A549 (cell line): ENCODE measurements around the gene BRSK2. TPM values are rescaled to one million over a fixed set of nuclear protein-coding genes. Genes with fewer than 3 reads are reported as not detected.
"Not testable (repeated sequence)": the region's sequence is repeated elsewhere in the genome, so short reads cannot be mapped to it uniquely, and the experiment has no call there.

ENCODE experiments used
- ATAC-seq, 2 experiments: fragments of 200-7000 bp in 1 of 2; fragments of >200 bp in 1 of 2; cut with Nextera tagmentation in 1 of 2; cut with Tn5 transposase in 1 of 2; 3 replicates each; pipeline versions ENCODE4 v1.8.0 to v1.9.1; 2018 to 2020; ENCODE audit warnings: mild to moderate bottlenecking in 1 of 2, moderate library complexity in 1 of 2
- CTCF ChIA-PET: fragments of 300-600 bp; sonication (Branson Sonifier 250); formaldehyde crosslinking; extraction: SDS; loops from one replicate; lab custom pipeline; 2021; ENCODE audit warnings: antibody characterized with exemption, inconsistent platforms; lab: Yijun Ruan, JAX
- POLR2A ChIA-PET: fragments of 350-600 bp; formaldehyde crosslinking; extraction: SDS; loops from one replicate; lab custom pipeline; 2021; ENCODE audit warnings: antibody characterized with exemption, inconsistent platforms; lab: Yijun Ruan, JAX
- DNase-seq, 2 experiments: peaks; one replicate each; pipeline versions ENCODE4 v3.0.0 to v3.0.0-alpha.2; 2011 to 2016; ENCODE audit warnings: low read depth in 1 of 2, low spot score in 1 of 2
- FAIRE-seq: peaks from 2 replicates; lab custom pipeline; 2011; peaks lifted over from hg19 to GRCh38; lab: Jason Lieb, UNC
- H3K27ac ChIP-seq, 2 experiments: fragments of >200 bp; sonication (Bioruptor Twin); formaldehyde crosslinking; 3 replicates each; pipeline ENCODE4 v1.5.1; 2016 to 2017
- H3K4me1 ChIP-seq: fragments of >200 bp; sonication (Bioruptor Twin); formaldehyde crosslinking; 3 replicates; pipeline ENCODE4 v1.6.1; 2016
- H3K4me2 ChIP-seq: fragments of >200 bp; sonication (Bioruptor Twin); formaldehyde crosslinking; 3 replicates; pipeline ENCODE4 v1.6.1; 2016
- H3K4me3 ChIP-seq: fragments of >200 bp; sonication (Bioruptor Twin); formaldehyde crosslinking; 3 replicates; pipeline ENCODE4 v1.5.1; 2016
- H3K9me3 ChIP-seq: fragments of >200 bp; sonication (Bioruptor Twin); formaldehyde crosslinking; 3 replicates; pipeline ENCODE4 v1.6.1; 2016
- BHLHE40 ChIP-seq: IDR thresholded peaks from 2 replicates; pipeline ENCODE4 v1.6.1; 2012; ENCODE audit warnings: low read depth, low read length, inconsistent platforms
- CEBPB ChIP-seq, 2 experiments: fragments of >200 bp in 1 of 2; sonication (Bioruptor Twin) in 1 of 2; formaldehyde crosslinking in 1 of 2; IDR thresholded peaks; 2 replicates each; pipeline ENCODE4 v1.6.1; 2012 to 2016
- EHMT2 ChIP-seq: fragments of 200-600 bp; sonication (generic); IDR thresholded peaks from 2 replicates; pipeline ENCODE4 v1.6.1; 2016; ENCODE audit warnings: antibody characterized with exemption, low read depth, mild to moderate bottlenecking, moderate library complexity
- GATA3 ChIP-seq: IDR thresholded peaks from 2 replicates; pipeline ENCODE4 v1.6.1; 2012; ENCODE audit warnings: borderline replicate concordance
- HEYL ChIP-seq: fragments of 250-450 bp; sonication (Bioruptor Pico); IDR thresholded peaks from 2 replicates; pipeline ENCODE4 v1.8.0; 2021; ENCODE audit warnings: mild to moderate bottlenecking, moderate library complexity
- HOXB5 ChIP-seq: fragments of 250-450 bp; sonication (Bioruptor Pico); IDR thresholded peaks from 2 replicates; pipeline ENCODE4 v1.5.0; 2020; ENCODE audit warnings: mild to moderate bottlenecking, moderate library complexity
- MAZ ChIP-seq: fragments of 150-350 bp; IDR thresholded peaks from 2 replicates; pipeline ENCODE4 v1.6.1; 2014; ENCODE audit warnings: antibody characterized with exemption, low read depth, low read length, borderline replicate concordance
- RCOR1 ChIP-seq: fragments of 150-350 bp; IDR thresholded peaks from 2 replicates; pipeline ENCODE4 v1.6.1; 2014; ENCODE audit warnings: antibody characterized with exemption, low read length, low read depth
- SMC3 ChIP-seq: fragments of >200 bp; sonication (Bioruptor Twin); formaldehyde crosslinking; IDR thresholded peaks from 3 replicates; pipeline ENCODE4 v1.6.1; 2018; ENCODE audit warnings: inconsistent platforms
- ZC3H11A ChIP-seq: fragments of 450-650 bp; IDR thresholded peaks from 2 replicates; pipeline ENCODE4 v1.6.1; 2014; ENCODE audit warnings: antibody characterized with exemption, mild to moderate bottlenecking
- ZFP36 ChIP-seq: fragments of 450-650 bp; IDR thresholded peaks from 2 replicates; pipeline ENCODE4 v1.6.1; 2014; ENCODE audit warnings: borderline replicate concordance; ENCODE audit not compliant: partially characterized antibody
- ZNF302 ChIP-seq: fragments of 250-450 bp; sonication (Bioruptor Pico); IDR thresholded peaks from 2 replicates; pipeline ENCODE4 v1.9.0; 2021; ENCODE audit warnings: inconsistent platforms, mild to moderate bottlenecking, moderate library complexity
- WGBS: methylation state at CpG from one replicate; pipeline ENCODE4 v1.1.6; 2017; ENCODE audit errors: missing lambda C conversion rate; 5-methylcytosine and 5-hydroxymethylcytosine counted together
- polyA plus RNA-seq, 4 experiments: library from polyadenylated mRNA; depleted of rRNA in 3 of 4; stranded (reverse); fragments of >200 nt; fragmentation: RNase III in 1 of 4; extraction: RNeasy Plus Mini Kit Qiagen cat#74134 plus additional on column Dnase treatment in 1 of 4; gene quantifications; 2 replicates in 3 of 4; 3 replicates in 1 of 4; pipeline ENCODE4 v1.2.3, GENCODE V29; 2011 to 2017
- TF ChIP-seq, protein P1 (sequence below): fragments of 150-350 bp; IDR thresholded peaks from 2 replicates; pipeline ENCODE4 v1.6.1; 2014; ENCODE audit warnings: low read depth, mild to moderate bottlenecking, low read length
- TF ChIP-seq, protein P2 (sequence below): fragments of >200 bp; sonication (Bioruptor Twin); formaldehyde crosslinking; IDR thresholded peaks from 2 replicates; pipeline ENCODE4 v1.6.1; 2016
- TF ChIP-seq, protein P3 (sequence below): fragments of >200 bp; sonication (Bioruptor Twin); formaldehyde crosslinking; IDR thresholded peaks from 3 replicates; pipeline ENCODE4 v1.6.1; 2016
- TF ChIP-seq, protein P4 (sequence below): fragments of 450-650 bp; IDR thresholded peaks from 2 replicates; pipeline ENCODE4 v1.6.1; 2014; ENCODE audit warnings: antibody characterized with exemption
- TF ChIP-seq, protein P5 (sequence below): fragments of 250-450 bp; sonication (Bioruptor Pico); IDR thresholded peaks from 2 replicates; pipeline ENCODE4 v1.5.0; 2020; ENCODE audit warnings: low read depth, mild to moderate bottlenecking, moderate library complexity
- TF ChIP-seq, protein P6 (sequence below): fragments of 250-450 bp; sonication (Bioruptor Pico); IDR thresholded peaks from 2 replicates; pipeline ENCODE4 v1.5.0; 2021; ENCODE audit warnings: mild to moderate bottlenecking, moderate library complexity, borderline replicate concordance

BRSK2 gene
- polyA plus RNA-seq, 2 of the 4 experiments (the other 2 are of a cell fraction) = 3.8 to 10.1 TPM

DNA sequence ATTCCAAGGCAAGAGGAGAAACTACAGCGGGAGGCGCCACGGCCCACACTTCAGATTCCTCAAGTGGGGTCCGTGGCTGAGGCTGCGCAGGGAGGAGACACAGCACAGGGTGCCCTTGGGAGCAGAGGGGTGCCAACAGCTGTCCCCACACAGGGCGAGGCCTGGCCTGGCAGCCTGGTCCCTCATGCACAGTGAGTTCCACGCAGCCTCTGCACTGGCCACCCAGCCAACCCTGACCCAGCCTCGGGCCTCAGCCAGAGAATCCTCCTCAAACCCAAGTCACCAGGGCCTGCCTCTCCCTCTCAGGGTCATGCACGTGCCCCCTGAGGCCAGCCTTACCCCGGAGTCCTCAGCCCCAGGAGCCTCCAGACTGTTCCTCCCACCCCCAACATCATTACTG, 119.3 kb downstream of the BRSK2 start (continued):
- TF ChIP-seq ZNF302 = no peak
- TF ChIP-seq, protein P1, sequence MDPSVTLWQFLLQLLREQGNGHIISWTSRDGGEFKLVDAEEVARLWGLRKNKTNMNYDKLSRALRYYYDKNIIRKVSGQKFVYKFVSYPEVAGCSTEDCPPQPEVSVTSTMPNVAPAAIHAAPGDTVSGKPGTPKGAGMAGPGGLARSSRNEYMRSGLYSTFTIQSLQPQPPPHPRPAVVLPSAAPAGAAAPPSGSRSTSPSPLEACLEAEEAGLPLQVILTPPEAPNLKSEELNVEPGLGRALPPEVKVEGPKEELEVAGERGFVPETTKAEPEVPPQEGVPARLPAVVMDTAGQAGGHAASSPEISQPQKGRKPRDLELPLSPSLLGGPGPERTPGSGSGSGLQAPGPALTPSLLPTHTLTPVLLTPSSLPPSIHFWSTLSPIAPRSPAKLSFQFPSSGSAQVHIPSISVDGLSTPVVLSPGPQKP = no peak

DNA sequence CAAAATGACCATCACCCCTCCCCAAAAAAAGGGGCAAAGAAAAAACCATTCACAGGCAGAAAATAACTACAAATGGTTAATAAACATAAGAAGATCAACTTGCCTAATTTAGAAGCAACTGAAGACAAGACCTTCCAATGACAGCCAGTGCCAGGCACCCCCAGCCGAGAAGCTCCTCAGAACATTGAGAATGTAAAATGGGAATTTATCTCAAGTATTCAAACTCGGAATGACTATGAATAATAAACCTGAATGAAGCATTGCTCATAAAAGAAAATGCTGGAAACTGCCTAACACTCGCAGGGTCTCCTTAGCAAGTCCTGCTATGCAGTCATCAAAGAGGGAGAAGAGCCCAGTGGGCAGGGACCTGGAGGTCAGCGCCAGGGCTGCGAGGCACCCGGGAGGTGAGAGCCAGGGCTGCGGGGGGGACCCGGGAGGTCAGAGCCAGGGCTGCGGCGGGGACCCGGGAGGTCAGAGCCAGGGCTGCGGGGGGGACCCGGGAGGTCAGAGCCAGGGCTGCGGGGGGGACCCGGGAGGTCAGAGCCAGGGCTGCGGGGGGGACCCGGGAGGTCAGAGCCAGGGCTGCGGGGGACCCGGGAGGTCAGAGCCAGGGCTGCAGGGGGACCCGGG, 120.0 kb downstream of the BRSK2 start:
- H3K4me3 ChIP-seq = no peak overlapping the region
- H3K4me1 ChIP-seq = peaks cover 3% of the 10 kb centered on the region; the same call in 1 of the 3 replicates
- DNase-seq = no peak
- CTCF ChIA-PET = no interaction called here
- POLR2A ChIA-PET = no interaction called here
- TF ChIP-seq MAZ = no peak
- TF ChIP-seq CEBPB (IDR thresholded peaks at IDR 0.05) = no peak
- TF ChIP-seq ZFP36 = no peak
- TF ChIP-seq SMC3 = no peak
- TF ChIP-seq, protein P2, sequence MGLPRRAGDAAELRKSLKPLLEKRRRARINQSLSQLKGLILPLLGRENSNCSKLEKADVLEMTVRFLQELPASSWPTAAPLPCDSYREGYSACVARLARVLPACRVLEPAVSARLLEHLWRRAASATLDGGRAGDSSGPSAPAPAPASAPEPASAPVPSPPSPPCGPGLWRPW = no peak
- TF ChIP-seq, protein P3, sequence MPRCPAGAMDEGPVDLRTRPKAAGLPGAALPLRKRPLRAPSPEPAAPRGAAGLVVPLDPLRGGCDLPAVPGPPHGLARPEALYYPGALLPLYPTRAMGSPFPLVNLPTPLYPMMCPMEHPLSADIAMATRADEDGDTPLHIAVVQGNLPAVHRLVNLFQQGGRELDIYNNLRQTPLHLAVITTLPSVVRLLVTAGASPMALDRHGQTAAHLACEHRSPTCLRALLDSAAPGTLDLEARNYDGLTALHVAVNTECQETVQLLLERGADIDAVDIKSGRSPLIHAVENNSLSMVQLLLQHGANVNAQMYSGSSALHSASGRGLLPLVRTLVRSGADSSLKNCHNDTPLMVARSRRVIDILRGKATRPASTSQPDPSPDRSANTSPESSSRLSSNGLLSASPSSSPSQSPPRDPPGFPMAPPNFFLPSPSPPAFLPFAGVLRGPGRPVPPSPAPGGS = no peak
- no peak for TF ChIP-seq BHLHE40
- no peak for TF ChIP-seq HOXB5
- TF ChIP-seq, protein P4, sequence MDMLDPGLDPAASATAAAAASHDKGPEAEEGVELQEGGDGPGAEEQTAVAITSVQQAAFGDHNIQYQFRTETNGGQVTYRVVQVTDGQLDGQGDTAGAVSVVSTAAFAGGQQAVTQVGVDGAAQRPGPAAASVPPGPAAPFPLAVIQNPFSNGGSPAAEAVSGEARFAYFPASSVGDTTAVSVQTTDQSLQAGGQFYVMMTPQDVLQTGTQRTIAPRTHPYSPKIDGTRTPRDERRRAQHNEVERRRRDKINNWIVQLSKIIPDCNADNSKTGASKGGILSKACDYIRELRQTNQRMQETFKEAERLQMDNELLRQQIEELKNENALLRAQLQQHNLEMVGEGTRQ = no peak
- no peak for TF ChIP-seq ZC3H11A
- no peak for TF ChIP-seq HEYL (CRISPR knock-in tag)
- TF ChIP-seq, protein P5, sequence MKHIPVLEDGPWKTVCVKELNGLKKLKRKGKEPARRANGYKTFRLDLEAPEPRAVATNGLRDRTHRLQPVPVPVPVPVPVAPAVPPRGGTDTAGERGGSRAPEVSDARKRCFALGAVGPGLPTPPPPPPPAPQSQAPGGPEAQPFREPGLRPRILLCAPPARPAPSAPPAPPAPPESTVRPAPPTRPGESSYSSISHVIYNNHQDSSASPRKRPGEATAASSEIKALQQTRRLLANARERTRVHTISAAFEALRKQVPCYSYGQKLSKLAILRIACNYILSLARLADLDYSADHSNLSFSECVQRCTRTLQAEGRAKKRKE (CRISPR knock-in tag) = no peak
- no peak for TF ChIP-seq GATA3
- TF ChIP-seq EHMT2 = no peak
- no peak for TF ChIP-seq RCOR1
- TF ChIP-seq, protein P6, sequence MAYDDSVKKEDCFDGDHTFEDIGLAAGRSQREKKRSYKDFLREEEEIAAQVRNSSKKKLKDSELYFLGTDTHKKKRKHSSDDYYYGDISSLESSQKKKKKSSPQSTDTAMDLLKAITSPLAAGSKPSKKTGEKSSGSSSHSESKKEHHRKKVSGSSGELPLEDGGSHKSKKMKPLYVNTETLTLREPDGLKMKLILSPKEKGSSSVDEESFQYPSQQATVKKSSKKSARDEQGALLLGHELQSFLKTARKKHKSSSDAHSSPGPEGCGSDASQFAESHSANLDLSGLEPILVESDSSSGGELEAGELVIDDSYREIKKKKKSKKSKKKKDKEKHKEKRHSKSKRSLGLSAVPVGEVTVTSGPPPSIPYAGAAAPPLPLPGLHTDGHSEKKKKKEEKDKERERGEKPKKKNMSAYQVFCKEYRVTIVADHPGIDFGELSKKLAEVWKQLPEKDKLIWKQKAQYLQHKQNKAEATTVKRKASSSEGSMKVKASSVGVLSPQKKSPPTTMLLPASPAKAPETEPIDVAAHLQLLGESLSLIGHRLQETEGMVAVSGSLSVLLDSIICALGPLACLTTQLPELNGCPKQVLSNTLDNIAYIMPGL (CRISPR knock-in tag) = no peak
- TF ChIP-seq, all 56 proteins: peak for 0
- no peak overlapping the region for H3K27ac ChIP-seq
- ATAC-seq = no peak
- FAIRE-seq = no peak
- 83% methylated on average over 11 of the region's 20 CpGs for WGBS
- H3K9me3 ChIP-seq = no peaks in the 10 kb centered on the region
- H3K4me2 ChIP-seq = no peak overlapping the region

DNA sequence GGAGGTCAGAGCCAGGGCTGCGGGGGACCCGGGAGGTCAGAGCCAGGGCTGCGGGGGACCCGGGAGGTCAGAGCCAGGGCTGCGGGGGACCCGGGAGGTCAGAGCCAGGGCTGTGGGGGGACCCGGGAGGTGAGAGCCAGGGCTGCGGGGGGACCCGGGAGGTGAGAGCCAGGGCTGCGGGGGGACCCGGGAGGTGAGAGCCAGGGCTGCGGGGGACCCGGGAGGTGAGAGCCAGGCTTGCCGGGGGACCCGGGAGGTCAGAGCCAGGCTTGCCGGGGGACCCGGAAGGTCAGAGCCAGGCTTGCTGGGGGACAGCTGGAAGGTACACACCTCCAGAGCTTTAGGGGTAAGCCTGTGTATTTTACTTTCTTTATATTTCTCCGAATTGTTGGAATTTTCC, 120.6 kb downstream of the BRSK2 start:
- CTCF ChIA-PET, H3K9me3 ChIP-seq, FAIRE-seq, H3K4me1 ChIP-seq, DNase-seq, ATAC-seq, POLR2A ChIA-PET, H3K4me2 ChIP-seq, H3K4me3 ChIP-seq, H3K27ac ChIP-seq: not testable (repeated sequence)
- 86% methylated on average over 3 of the region's 18 CpGs for WGBS
